ENCODE results near the gene DCLK1. TPM values are rescaled to one million over a fixed set of nuclear protein-coding genes. Genes with fewer than 3 reads are reported as not detected.

DCLK1 gene
- total RNA-seq, 1 donor from 2014 or later = 22.4 TPM

DNA sequence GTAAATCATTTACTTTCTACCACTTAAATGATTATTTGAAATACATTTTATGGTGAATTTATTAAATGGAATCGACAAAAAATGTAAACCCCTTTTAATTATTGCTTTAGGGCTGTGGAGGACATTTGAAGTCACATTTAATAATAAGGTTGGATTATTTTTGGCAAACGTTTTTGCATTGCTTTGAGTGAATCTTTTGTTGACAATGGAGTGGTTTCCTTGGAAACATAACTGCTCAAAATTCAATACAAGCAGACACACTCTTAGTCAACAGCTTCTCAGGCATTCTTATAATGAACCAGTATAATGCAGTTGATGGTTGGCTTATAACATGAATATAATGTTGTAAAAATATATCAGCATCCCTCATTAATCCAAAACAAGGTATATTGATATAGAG lies 104.7 kb downstream of the DCLK1 start:
- H3K9me3 Mint-ChIP-seq = peaks cover 2% of the 10 kb centered on the region
- no peak overlapping the region for H3K27ac Mint-ChIP-seq (ENCODE audit: unreplicated experiment)
- peaks cover 5% of the 10 kb centered on the region for H3K36me3 Mint-ChIP-seq (ENCODE audit: low read depth)
- no peak overlapping the region for H3K4me3 Mint-ChIP-seq
- H3K27me3 Mint-ChIP-seq (ENCODE audit: low read depth) = no peaks in the 10 kb centered on the region
- no peak for DNase-seq (ENCODE audit: low read depth, low spot score)
- no peaks in the 10 kb centered on the region for H3K4me1 Mint-ChIP-seq
- TF ChIP-seq, protein P1, sequence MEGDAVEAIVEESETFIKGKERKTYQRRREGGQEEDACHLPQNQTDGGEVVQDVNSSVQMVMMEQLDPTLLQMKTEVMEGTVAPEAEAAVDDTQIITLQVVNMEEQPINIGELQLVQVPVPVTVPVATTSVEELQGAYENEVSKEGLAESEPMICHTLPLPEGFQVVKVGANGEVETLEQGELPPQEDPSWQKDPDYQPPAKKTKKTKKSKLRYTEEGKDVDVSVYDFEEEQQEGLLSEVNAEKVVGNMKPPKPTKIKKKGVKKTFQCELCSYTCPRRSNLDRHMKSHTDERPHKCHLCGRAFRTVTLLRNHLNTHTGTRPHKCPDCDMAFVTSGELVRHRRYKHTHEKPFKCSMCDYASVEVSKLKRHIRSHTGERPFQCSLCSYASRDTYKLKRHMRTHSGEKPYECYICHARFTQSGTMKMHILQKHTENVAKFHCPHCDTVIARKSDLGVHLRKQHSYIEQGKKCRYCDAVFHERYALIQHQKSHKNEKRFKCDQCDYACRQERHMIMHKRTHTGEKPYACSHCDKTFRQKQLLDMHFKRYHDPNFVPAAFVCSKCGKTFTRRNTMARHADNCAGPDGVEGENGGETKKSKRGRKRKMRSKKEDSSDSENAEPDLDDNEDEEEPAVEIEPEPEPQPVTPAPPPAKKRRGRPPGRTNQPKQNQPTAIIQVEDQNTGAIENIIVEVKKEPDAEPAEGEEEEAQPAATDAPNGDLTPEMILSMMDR (conservative IDR thresholded peaks at IDR 0.05) = no peak

DNA sequence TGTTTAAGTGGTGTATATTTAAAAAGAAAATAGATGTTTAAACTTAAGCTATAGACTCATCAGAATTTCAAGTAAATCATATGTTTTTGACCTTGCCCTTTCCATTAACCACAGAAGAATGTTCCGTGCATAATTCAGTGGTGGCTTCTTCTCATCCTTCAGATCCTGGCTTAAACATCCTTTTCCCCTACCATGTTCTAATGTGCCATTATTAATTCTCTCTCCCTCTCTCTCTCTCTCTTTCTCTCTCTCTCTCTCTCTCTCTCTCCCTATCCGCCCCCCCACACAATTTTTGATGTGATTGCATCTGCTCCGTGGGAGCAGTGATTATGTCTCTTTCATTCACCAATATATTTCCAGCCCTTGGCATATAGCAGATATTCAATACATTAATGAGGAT lies 116.4 kb downstream of the DCLK1 start:
- TF ChIP-seq, protein P1 (conservative IDR thresholded peaks at IDR 0.05) = no peak

DNA sequence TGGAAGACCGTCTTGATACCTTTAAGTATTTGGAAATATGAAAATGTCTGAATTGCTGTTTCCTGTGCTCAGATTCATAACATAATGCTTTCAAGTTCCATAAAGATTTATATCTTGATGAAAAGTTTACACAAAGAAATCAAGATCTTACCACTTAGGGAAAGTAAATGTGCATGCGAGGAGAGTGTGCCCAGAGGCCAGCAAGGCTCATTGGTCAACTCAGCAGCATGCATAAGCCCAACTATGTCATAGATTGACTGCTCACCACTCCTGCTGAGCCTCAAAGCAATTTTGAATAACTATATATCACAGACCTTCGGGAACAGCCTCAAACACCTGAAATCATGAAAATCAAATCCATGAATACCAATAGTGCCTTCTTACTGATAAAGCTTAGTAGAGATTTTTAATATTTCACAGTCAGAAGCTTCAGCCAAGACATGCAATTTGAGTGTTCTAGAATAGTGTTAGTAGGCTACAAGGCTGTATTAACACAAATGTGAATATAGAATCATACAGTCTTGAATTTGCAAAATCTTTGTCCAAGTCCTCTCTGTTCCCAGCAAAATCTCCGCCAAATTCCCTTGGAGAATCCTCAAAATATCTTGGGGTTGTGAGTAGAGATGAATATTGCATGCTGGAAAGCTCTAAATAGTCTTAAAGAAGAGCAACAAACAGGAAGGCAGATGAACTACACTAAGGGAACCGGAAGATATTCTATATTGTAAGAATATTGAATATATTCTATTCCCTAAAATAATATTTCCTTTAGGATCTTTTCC lies 124.1 kb downstream of the DCLK1 start:
- H3K27me3 Mint-ChIP-seq (ENCODE audit: low read depth) = no peaks in the 10 kb centered on the region
- H3K36me3 Mint-ChIP-seq (ENCODE audit: low read depth) = peaks cover 3% of the 10 kb centered on the region
- H3K4me1 Mint-ChIP-seq = no peaks in the 10 kb centered on the region
- TF ChIP-seq, protein P1 (conservative IDR thresholded peaks at IDR 0.05) = no peak
- peaks cover 4% of the 10 kb centered on the region for H3K9me3 Mint-ChIP-seq
- DNase-seq (ENCODE audit: low read depth, low spot score) = no peak
- no peak overlapping the region for H3K27ac Mint-ChIP-seq (ENCODE audit: unreplicated experiment)
- no peak overlapping the region for H3K4me3 Mint-ChIP-seq

More for the DNA sequence above, 116.4 kb downstream of the DCLK1 start:
- Mint-ChIP-seq H3K27me3 (ENCODE audit: low read depth) (no peaks in the 10 kb centered on the region), H3K9me3 (peaks cover 7% of the 10 kb centered on the region), H3K36me3 (ENCODE audit: low read depth) (peaks cover 7% of the 10 kb centered on the region), H3K27ac (ENCODE audit: unreplicated experiment) (no peak overlapping the region), H3K4me1 (no peaks in the 10 kb centered on the region), H3K4me3 (no peak overlapping the region)
- DNase-seq (ENCODE audit: low read depth, low spot score) = no peak

DNA sequence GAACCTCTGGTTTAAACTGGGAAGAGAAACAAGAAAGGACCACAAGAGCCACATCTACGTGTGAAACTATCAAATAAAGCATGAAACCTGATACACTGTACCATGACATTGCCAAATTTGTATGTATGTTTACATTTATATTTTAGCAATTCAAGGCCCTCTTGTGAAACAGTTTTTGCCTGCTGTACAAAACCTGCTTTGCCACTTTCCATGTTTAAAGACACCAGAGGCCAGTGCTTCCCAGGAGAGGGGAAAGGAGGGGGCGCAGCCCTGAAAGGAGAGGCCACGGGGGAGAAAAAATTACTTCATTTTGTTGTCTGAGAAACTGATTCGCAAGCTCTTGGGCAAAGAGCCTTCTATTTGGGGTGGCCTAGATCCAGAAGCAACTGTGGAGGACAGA lies 124.8 kb downstream of the DCLK1 start:
- Mint-ChIP-seq H3K9me3 (peaks cover 4% of the 10 kb centered on the region), H3K27me3 (ENCODE audit: low read depth) (no peaks in the 10 kb centered on the region), H3K36me3 (ENCODE audit: low read depth) (peaks cover 3% of the 10 kb centered on the region), H3K27ac (ENCODE audit: unreplicated experiment) (no peak overlapping the region), H3K4me3 (no peak overlapping the region), H3K4me1 (no peaks in the 10 kb centered on the region)
- DNase-seq (ENCODE audit: low read depth, low spot score) = no peak
- TF ChIP-seq, protein P1 (conservative IDR thresholded peaks at IDR 0.05) = no peak

DNA sequence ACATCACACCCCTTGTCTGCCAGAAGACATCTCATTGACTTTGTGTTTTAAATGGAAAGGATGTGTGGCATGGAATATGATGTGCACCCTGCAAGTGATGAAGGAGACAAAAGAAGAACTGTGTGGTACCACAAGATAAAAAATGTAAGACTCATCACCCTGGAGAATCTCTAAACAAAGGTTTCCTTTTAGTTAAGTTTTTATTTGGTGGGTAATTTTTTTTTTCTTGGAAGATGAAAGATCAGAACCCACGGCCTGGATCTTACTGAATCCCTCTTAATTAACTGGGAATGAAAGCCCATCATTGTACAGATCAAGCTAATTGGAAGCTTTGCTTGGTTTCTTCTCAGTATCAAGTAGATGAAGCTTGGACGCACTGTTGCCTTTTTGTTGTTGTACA lies 129.6 kb downstream of the DCLK1 start:
- H3K9me3 Mint-ChIP-seq = peaks cover 4% of the 10 kb centered on the region
- no peak overlapping the region for H3K27ac Mint-ChIP-seq (ENCODE audit: unreplicated experiment)
- peaks cover 3% of the 10 kb centered on the region for H3K36me3 Mint-ChIP-seq (ENCODE audit: low read depth)
- no peak for DNase-seq (ENCODE audit: low read depth, low spot score)
- TF ChIP-seq, protein P1 (conservative IDR thresholded peaks at IDR 0.05) = no peak
- no peak overlapping the region for H3K4me3 Mint-ChIP-seq
- H3K4me1 Mint-ChIP-seq = peaks cover 2% of the 10 kb centered on the region
- no peaks in the 10 kb centered on the region for H3K27me3 Mint-ChIP-seq (ENCODE audit: low read depth)
